HG03520 (cell line): Measurements from ENCODE around the gene MUL1.

Experiments used
- ATAC-seq: cut with Tn5 transposase; IDR thresholded peaks from one replicate; pipeline ENCODE4 v1.9.1; 2021; ENCODE audit warnings: mild to moderate bottlenecking, moderate library complexity; ENCODE audit not compliant: unreplicated experiment

MUL1 gene

DNA sequence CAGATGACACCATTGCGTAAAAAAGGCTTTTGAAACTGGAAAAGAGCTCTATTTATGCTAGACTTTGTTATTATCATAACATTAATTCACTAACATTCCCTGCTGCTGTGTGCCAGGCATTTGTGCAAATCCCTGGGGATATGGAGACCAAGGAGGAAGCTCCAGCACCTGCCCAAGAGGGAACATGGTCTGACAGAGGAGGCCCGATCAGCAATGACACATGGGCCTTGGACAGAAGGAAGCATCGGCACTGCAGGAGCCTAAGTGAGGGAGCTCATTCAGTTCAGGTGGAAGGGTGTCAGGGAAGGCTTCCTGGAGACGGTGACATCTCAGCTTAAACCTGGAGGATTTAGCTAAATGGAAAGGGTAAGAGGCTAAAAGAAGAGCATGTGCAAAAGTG, 35.8 kb downstream of the MUL1 start:
- no peak for ATAC-seq

DNA sequence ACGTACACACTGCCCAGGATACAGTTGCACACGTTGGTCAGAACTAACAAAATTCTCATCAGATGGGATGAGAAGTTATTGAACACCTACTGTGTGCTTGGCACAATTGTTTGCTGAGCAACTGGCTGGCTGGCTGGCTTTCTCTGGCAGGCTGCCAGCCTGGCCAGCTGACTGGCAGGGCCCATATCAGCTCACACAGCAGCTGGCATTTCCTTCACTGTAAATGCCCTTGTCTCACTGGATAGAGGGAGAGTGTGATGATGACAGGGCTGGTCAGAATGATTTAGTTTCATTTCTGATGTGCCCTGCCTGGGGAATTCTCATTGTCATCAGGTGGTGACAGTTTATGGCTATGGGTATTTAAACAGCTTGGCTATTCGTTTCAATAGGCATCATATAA, 37.8 kb downstream of the MUL1 start:
- no peak for ATAC-seq

DNA sequence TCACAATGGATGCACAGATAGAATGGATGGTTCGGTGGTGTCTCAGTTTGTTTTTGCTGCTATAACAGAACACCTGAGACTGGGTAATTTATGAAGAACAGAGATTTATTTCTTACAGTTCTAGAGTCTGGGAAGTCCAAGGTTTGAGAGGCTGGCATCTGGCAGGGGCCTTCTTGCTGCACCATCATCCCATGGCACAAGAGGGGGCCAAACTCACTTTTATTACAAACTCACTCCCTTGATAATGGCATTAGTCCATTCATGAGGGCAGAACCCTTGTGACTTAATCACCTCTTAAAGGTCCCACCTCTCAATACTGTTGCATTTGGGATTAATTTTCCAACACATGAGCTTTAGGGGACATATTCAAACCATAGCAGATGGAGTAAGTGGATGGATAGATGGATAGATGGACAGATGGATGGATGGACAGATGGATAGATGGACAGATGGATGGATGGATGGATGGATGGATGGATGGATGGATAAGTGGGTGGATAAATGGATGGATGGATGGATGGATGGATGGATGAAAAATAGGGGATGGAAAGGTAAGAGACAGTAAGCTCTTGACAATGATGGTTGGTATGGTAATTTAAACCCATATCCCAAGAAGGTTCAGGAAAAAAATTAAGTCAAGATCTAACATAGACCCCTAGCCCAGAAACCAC, 38.4 kb downstream of the MUL1 start:
- no peak for ATAC-seq

DNA sequence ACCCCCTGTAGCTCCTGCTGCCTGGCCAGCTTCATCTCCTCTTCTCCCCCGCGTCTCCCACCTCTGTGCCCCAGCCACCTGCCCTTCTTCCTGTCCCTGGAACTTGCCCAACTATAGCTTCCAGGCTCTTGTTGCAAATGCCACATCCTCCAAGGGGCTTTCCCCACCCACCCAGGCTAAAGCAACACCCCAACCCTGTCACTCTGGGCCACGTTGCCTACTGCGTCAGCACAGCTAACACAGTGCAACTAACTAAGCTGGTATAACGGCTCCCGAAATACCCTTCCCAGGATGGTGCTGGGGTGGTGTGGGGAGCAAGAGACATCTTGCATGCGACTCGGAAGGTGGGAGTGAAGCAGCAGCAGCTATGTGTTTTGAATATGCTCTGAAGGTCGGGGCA, 41.7 kb downstream of the MUL1 start:
- no peak for ATAC-seq

DNA sequence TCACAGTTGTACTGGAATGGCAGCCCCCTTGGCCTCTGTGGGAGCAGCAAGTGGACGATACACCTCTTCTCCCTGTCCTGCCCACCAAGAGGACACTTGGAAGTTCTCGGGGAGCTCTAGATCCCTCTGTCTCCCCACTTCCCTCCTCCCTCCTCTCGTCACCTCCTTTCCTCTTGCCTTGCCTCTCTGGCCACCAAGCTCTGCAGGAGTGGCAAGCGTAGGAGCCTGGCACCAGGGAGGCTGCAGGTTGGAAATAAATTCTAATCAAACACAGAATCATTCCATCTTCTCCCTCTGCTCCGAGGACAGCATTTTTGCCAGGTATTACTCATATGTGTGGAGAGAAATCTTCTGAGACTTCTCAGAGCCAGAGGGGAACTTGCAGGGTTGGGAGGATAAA, 42.8 kb downstream of the MUL1 start:
- ATAC-seq, result no peak

DNA sequence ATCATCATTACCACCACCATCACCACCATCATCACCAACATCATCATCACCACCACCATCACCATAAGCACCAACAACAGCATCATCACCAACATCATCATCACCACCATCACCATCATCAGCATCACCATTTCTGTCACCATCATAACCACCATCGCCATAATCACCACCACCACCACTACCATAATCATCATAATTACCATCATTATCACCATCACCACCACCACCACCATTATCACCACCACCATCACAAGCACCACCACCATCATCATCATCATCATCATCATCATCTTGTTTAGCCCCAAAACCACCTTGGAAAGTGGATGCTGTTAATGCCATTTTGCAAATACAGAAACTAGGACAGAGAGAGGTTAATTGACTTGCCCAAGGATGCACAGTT, 44.4 kb downstream of the MUL1 start:
- no peak for ATAC-seq

DNA sequence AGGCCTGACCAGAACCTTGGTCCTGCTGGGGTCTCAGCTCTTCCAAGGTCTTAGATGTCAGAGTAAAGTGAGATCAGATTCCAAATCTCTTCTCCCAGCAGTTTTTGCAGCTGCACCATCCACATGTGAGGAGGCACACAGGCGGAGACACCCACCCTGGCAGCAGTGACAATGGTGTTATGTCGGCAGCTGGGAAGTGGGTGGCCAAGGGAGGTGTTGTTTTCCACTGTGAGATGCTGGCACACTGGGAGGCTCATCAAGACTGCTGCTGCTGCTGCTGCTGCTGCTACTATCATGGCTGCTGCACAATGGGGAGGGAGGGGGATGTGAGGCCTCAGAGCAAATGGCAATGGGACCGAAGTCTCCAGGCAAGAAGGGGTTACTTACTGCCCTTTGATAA, 45.6 kb downstream of the MUL1 start:
- no peak for ATAC-seq

DNA sequence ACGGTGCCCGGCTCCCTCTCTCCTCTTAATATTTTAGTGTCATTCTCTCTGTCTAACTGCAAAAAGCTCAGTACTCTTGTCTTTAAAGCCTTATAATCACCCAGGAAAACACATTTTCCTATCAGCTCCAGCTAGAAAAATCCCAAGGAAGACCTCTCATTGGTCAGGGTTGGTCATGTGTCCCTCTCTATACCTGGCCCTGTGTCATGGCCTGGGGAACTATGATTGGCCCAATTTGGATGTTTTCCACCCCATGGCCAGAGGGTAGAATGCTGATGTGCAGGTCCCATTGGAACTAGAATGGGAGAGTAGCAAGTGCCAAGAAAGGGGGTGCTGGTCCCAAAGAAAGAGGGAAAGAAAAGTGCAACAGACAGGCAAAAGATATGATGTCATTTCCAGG, 49.2 kb downstream of the MUL1 start:
- no peak for ATAC-seq

DNA sequence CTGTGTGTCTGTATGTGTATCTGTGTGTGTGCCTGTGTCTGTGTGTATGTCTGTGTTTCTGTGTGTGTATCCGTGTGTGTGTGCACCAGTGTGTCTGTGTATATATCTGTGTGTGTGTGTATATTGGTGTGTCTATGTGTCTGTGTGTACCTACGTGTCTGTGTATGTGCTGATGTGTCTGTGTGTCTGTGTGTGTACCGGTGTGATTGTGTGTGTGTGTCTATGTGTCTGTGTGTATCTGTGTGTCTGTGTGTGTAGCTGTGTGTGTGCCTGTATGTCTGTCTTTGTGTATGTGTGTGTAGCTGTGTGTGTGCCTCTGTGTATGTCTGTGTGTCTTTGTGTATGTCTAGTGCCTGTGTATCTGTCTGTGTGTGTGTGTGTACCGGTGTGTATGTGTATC, 53.9 kb downstream of the MUL1 start:
- no peak for ATAC-seq

DNA sequence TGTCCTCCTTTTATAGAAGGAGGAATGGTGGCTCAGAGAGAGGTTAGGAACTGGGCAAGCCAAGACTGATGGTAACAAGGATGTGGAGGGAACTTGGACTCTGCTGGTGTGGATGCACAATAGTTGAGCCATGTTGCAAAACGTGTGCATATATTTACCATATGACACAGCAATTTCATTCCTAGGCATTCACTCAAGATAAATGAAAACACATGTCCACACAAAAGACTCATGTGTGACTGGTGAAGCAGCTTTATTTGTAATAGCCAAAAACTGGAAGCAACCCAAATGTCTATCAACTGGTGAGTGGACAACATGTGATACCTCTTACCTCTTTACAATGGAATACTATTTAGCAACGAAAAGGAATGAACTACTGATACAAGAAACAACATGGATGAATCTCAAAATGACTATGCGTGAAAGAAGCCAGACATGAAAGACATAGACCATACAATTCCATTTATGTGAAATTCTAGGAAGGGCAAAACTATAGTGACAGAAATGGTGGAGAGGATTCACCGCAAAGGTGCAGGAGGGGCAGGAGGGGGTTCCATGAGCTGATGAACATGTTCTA, 58.1 kb downstream of the MUL1 start:
- no peak for ATAC-seq
